GM12872 (cell line): ENCODE measurements around the gene DDX24.

ENCODE experiments used
- TF ChIP-seq, protein P1 (sequence below): IDR thresholded peaks from 3 replicates; pipeline ENCODE4 v1.5.1; 2011; ENCODE audit warnings: low read depth, mild to moderate bottlenecking, low read length, moderate library complexity; ENCODE audit not compliant: insufficient read depth

Gene DDX24

DNA sequence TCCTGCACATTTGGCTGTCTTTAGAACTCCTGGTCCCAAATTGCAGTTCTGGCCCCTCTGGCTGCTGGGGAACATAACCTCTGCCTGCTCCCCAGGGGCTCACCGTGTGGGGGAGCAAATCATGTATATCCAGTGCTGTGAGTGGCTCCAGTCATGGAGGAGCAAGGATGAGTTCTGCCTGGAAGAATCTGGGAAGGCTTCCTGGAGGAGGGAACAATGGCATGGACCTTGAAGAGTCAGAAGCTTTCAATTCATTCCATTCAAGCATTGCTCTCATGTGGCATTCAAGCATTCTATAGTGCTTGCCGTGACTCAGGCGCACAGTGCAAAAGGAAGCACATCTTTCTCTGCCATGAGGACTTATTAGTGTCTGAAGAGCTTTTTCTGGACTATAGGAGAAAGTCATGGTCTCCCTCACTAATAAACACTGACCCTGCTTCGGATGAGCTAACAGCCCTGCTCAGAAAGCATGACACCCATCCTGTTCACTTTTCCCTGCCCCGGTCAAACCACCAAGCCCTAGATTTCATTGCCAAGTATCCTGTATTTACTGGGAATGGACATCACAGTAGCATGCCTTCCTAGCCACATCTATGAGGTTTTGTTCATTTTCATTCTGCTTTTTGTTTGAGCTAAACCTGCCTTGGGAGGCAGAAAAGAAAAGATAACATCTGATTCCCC is 33.0 kb upstream of the DDX24 start:
- TF ChIP-seq, protein P1, sequence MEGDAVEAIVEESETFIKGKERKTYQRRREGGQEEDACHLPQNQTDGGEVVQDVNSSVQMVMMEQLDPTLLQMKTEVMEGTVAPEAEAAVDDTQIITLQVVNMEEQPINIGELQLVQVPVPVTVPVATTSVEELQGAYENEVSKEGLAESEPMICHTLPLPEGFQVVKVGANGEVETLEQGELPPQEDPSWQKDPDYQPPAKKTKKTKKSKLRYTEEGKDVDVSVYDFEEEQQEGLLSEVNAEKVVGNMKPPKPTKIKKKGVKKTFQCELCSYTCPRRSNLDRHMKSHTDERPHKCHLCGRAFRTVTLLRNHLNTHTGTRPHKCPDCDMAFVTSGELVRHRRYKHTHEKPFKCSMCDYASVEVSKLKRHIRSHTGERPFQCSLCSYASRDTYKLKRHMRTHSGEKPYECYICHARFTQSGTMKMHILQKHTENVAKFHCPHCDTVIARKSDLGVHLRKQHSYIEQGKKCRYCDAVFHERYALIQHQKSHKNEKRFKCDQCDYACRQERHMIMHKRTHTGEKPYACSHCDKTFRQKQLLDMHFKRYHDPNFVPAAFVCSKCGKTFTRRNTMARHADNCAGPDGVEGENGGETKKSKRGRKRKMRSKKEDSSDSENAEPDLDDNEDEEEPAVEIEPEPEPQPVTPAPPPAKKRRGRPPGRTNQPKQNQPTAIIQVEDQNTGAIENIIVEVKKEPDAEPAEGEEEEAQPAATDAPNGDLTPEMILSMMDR = no peak

DNA sequence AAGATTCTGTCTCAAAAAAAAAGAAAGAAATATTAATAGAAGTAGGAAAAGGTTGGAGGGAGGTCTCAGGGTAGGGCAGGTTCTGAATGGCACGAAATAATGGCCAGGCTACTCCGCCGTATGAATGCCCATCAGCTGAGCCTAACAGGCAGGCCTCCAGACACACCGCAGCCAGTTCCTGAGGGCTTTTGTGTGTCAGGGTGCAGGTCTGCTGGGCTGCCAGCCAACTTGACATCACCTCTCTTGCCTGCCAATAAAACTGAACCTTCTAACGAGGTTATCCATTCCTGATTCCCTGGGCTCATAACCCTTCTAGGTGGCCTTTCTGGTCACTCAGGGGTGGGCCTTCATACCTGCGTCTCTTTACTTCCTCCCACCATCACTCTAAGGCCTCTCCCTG is 32.5 kb upstream of the DDX24 start:
- TF ChIP-seq, protein P1 = no peak

DNA sequence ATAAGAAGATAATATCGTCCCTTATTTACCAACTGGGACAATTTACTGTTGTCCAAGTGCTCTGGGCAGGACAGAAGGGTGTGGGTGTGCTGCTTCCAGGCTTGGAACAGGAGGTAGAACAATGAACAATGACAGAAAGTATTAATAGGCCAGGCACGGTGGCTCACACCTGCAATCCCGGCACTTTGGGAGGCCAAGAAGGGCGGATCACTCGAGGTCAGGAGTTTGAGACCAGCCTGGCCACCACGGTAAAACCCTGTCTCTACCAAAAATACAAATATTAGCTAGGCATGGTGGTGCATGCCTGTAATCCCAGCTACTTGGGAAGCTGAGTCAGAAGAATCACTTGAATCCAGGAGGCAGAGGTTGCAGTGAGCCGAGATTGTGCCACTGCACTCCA is 32.1 kb upstream of the DDX24 start:
- TF ChIP-seq, protein P1 = no peak

DNA sequence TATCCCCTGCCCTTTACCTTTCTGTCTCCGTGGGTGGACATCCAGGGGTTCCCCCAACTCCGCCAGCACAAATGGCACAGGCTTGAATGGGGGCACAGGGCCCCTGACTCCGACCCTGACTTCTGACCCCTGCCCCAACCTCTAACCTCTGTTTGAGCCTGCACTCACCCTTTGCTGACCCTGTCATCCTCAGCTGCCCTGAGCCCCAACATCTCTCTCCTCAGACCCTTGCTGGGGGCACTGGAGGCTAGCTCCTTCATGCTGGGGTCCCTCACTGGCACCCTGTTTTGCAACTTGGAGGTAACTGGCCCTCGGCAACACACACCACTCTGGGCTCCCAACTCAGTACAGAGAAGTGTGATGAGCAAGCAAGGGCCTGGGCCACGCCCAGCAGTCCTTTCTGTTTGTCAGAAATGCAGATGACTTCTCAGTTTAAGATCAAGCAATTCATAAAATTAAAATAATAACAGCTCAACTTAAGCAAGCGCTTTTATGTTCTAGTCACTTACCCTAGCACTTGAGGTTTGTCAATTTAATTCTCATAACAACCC is 31.6 kb upstream of the DDX24 start:
- TF ChIP-seq, protein P1 = no peak

DNA sequence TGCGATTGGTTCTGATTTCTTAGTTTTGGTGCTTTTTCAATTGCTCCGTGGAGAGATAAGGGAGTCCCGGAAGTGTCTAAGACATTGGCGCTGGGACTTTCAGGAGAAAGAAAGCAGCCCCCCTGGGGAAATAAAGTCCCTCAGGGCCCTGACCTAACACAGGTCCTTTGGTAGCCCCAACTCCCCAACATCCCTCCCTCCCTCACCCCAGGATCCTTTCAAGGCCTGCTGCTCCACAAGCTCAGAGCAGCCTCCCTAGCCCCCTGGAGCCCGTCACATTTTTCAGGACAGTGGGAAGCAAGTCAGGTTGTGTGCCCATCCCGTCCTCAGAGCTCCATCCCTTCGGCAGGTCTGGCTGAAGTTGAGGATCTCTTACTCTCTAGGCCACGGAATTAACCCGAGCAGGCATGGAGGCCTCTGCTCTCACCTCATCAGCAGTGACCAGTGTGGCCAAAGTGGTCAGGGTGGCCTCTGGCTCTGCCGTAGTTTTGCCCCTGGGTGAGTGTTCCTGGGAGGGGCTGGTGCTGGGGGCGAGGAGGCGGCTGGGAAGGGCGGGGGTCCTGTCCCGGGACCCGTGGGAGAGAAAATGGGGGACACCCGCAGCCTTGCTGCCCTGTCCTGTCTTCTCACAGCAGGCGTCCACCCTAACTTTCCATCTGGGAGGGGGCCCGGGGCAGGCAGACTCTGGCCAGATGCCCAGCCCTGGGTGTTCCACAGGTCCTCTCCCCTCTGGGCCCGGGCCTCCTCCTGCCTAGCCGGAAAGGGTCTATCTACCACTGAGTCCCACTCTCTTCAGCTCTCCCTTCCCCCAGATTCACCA is 30.5 kb upstream of the DDX24 start:
- TF ChIP-seq, protein P1 = no peak

DNA sequence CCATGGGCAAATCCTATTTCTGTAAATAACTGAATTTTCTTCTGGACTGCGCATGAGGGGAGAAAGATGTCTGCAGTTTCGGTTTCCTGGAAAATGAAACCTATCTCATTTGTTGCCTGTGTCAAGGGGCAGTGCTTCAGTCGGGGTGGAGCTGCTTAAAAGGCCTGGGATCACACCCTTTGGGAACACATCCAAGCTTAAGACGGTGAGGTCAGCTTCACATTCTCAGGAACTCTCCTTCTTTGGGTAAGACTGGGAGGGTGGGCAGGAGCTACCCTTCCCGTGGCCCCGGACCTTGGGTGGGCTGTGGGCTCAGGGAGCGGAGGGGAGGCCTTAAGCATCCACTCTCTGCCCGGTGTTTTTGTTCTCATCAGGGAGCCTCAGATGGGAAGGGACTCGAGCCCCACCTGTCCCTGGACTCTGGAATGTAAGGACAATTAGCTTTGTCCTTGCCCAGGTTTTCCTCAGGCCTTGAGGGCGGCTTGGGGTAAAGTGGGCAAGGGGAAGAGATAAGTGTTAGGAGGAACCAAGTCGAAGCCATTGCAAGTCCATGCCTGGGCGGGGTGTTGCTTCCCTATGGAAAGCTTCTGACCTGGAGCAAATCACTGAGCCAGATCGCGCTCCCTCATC is 29.7 kb upstream of the DDX24 start, which contains the start of gene IFI27:
TSS of gene IFI27 (plus strand) at position 185 of the 630 bp plus-strand sequence.
- TF ChIP-seq, protein P1 = no peak

DNA sequence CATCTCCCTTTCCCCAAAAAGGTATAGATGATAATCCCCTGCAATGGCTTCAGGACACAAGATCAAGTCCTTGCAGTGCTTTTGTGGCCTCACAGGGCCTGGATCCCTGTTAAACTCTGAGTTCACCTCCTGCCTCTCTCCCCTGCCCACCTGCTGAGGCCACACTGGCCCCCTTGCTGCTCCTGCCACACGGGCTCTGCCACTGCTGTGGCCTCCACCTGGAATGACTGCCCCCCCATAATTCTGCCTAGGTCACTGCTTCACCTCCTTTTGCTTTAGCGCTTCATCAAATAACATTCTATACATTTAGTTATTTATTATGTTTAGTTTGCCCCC is 28.9 kb upstream of the DDX24 start:
- TF ChIP-seq, protein P1 = no peak
